Vagina (tissue), 2 donors: ENCODE data around the gene NELFB.

Experiments used
- CTCF ChIP-seq, 3 experiments: fragments of 450-650 bp in 2 of 3; fragments of 200-600 bp in 1 of 3; sonication (generic) in 1 of 3; IDR thresholded peaks; one replicate each; pipeline ENCODE4 v1.5.1; 2017 to 2019; ENCODE audit warnings: antibody characterized with exemption in 3 of 3, mild to moderate bottlenecking in 2 of 3, moderate library complexity in 2 of 3
- POLR2A ChIP-seq, 2 donors: fragments of 450-650 bp; IDR thresholded peaks; one replicate each; pipeline ENCODE4 v1.6.1; 2017; ENCODE audit warnings: antibody characterized with exemption in 2 of 2, mild to moderate bottlenecking in 2 of 2, moderate library complexity in 2 of 2

GRCh38 chr9:137212520-137212919, 42.6 kb upstream of the NELFB start:
- no peak for TF ChIP-seq CTCF (IDR thresholded peaks at IDR 0.05)
- TF ChIP-seq POLR2A (IDR thresholded peaks at IDR 0.05), result no peak
